ENCODE measurements around the gene TRIM17.

TRIM17 gene

GRCh38 chr1:228405979-228406228, 10.8 kb downstream of the TRIM17 start:
- Histone ChIP-seq H3K27ac (ENCODE audit: low read depth, low read length) (peak overlapping the region; percentile 68; the same call in 1 of the 2 replicates), H4K20me1 (ENCODE audit: control insufficient read depth, insufficient read depth, low read depth, low read length) (peaks cover 25% of the 10 kb centered on the region)

GRCh38 chr1:228405200-228405978, 11.3 kb downstream of the TRIM17 start:
- Histone ChIP-seq H3K4me2 (ENCODE audit: low read length) (peak overlapping the region; percentile 90), H3K4me1 (ENCODE audit: control insufficient read depth, low read length) (peaks cover 26% of the 10 kb centered on the region), H3K79me2 (ENCODE audit: control insufficient read depth, low read length) (peaks cover 75% of the 10 kb centered on the region), H3K4me3 (ENCODE audit: low read length) (peak overlapping the region; percentile 100), H4K20me1 (ENCODE audit: control insufficient read depth, insufficient read depth, low read depth, low read length) (peaks cover 25% of the 10 kb centered on the region), H3K27ac (ENCODE audit: low read depth, low read length) (no peak overlapping the region; the same call in 1 of the 2 replicates), H3K27me3 (ENCODE audit: control insufficient read depth, low read length) (no peaks in the 10 kb centered on the region), H3K36me3 (ENCODE audit: control insufficient read depth, low read length) (peaks cover 58% of the 10 kb centered on the region), H3K9me3 (ENCODE audit: control insufficient read depth, insufficient read depth, low read length) (no peaks in the 10 kb centered on the region), H3F3A (ENCODE audit: control insufficient read depth, insufficient read depth) (no peaks in the 10 kb centered on the region), H3K9me2 (replicated peaks; ENCODE audit: control insufficient read depth, low read length) (no peaks in the 10 kb centered on the region)
- TF ChIP-seq EZH2phosphoT487 (IDR thresholded peaks at IDR 0.05; ENCODE audit: borderline replicate concordance, low read length) (no peak), CTCF (IDR thresholded peaks at IDR 0.05; ENCODE audit: low read depth, low read length, poor library complexity, severe bottlenecking) (no peak)

More at GRCh38 chr1:228405979-228406228, 10.8 kb downstream of the TRIM17 start:
- no peaks in the 10 kb centered on the region for H3K9me2 ChIP-seq (replicated peaks; ENCODE audit: control insufficient read depth, low read length)
- peaks cover 26% of the 10 kb centered on the region for H3K4me1 ChIP-seq (ENCODE audit: control insufficient read depth, low read length)
- H3K27me3 ChIP-seq (ENCODE audit: control insufficient read depth, low read length), result no peaks in the 10 kb centered on the region
- peak overlapping the region; percentile 100 for H3K4me3 ChIP-seq (ENCODE audit: low read length)
- peaks cover 69% of the 10 kb centered on the region for H3K79me2 ChIP-seq (ENCODE audit: control insufficient read depth, low read length)
- peak overlapping the region; percentile 90 for H3K4me2 ChIP-seq (ENCODE audit: low read length)
- no peaks in the 10 kb centered on the region for H3F3A ChIP-seq (ENCODE audit: control insufficient read depth, insufficient read depth)
- peaks cover 53% of the 10 kb centered on the region for H3K36me3 ChIP-seq (ENCODE audit: control insufficient read depth, low read length)
- TF ChIP-seq EZH2phosphoT487 (IDR thresholded peaks at IDR 0.05; ENCODE audit: borderline replicate concordance, low read length) (no peak), CTCF (IDR thresholded peaks at IDR 0.05; ENCODE audit: low read depth, low read length, poor library complexity, severe bottlenecking) (no peak)
- no peaks in the 10 kb centered on the region for H3K9me3 ChIP-seq (ENCODE audit: control insufficient read depth, insufficient read depth, low read length)

- Histone ChIP-seq H3K9me3 (ENCODE audit: control insufficient read depth, insufficient read depth, low read length) (no peaks in the 10 kb centered on the region), H3K4me1 (ENCODE audit: control insufficient read depth, low read length) (peaks cover 26% of the 10 kb centered on the region), H3K9me2 (replicated peaks; ENCODE audit: control insufficient read depth, low read length) (no peaks in the 10 kb centered on the region), H3F3A (ENCODE audit: control insufficient read depth, insufficient read depth) (no peaks in the 10 kb centered on the region), H3K36me3 (ENCODE audit: control insufficient read depth, low read length) (peaks cover 62% of the 10 kb centered on the region), H3K4me2 (ENCODE audit: low read length) (peak overlapping the region; percentile 90), H3K27ac (ENCODE audit: low read depth, low read length) (no peak overlapping the region), H3K4me3 (ENCODE audit: low read length) (peak overlapping the region; percentile 100), H3K27me3 (ENCODE audit: control insufficient read depth, low read length) (no peaks in the 10 kb centered on the region), H3K79me2 (ENCODE audit: control insufficient read depth, low read length) (peaks cover 78% of the 10 kb centered on the region), H4K20me1 (ENCODE audit: control insufficient read depth, insufficient read depth, low read depth, low read length) (peaks cover 25% of the 10 kb centered on the region)
- TF ChIP-seq EZH2phosphoT487 (IDR thresholded peaks at IDR 0.05; ENCODE audit: borderline replicate concordance, low read length) (no peak), CTCF (IDR thresholded peaks at IDR 0.05; ENCODE audit: low read depth, low read length, poor library complexity, severe bottlenecking) (no peak)
Measured at GRCh38 chr1:228404107-228404720, 12.4 kb downstream of the TRIM17 start.

Measured in DOHH2 (cell line).